GM18909 (cell line): ENCODE results near the gene KCNJ14.

Source experiments
- ATAC-seq: cut with Tn5 transposase; IDR thresholded peaks from one replicate; pipeline ENCODE4 v1.9.1; 2021; ENCODE audit warnings: mild to moderate bottlenecking; ENCODE audit not compliant: unreplicated experiment, poor library complexity

Gene KCNJ14

GRCh38 chr19:48444936-48445200 lies 10.5 kb upstream of the KCNJ14 start:
- ATAC-seq: no peak

GRCh38 chr19:48445256-48445605 lies 10.1 kb upstream of the KCNJ14 start:
- ATAC-seq: peak; percentile 20

GRCh38 chr19:48445606-48446481 lies 9.5 kb upstream of the KCNJ14 start, which contains the start of gene GRWD1:
GRWD1 (plus strand) TSS chr19:48445983; CDS start chr19:48446006, 23 bp downstream.
- peak; percentile 89 for ATAC-seq

DNA sequence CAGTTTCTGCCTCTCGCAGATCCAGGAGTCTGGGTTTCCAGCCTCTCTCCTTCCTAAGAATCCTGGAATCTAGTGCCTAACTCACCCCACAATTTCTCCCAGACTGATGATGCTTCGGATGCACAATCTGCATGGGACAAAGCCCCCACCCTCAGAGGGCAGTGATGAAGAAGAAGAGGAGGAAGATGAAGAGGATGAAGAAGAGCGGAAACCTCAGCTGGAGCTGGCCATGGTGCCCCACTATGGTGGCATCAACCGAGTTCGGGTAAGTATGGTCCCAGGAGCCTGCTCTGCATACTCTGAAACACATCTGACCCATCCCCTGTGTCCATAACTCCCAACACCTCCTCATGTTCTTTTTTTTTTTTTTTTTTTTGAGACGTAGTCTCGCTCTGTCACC lies 8.8 kb upstream of the KCNJ14 start:
- ATAC-seq: no peak

DNA sequence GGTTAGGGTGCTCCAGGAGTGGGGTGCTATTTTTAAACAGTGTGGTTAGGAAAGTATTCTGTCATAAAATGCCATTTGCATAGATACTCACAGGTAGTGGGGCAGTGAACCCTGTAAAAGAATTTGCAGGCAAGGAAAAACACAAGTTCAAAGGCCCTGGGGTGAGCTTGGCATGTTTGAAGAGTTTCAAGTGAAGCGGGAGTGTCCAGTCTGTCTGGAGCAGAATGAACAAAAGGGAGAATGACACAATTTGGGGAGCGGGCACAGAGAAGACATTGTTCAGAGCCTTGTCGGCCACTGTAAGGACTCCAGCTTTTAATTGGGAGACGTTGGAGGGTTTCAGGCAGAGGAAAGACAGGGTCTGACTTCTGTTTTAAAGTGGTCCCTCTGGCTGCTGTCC lies 6.8 kb upstream of the KCNJ14 start:
- no peak for ATAC-seq

DNA sequence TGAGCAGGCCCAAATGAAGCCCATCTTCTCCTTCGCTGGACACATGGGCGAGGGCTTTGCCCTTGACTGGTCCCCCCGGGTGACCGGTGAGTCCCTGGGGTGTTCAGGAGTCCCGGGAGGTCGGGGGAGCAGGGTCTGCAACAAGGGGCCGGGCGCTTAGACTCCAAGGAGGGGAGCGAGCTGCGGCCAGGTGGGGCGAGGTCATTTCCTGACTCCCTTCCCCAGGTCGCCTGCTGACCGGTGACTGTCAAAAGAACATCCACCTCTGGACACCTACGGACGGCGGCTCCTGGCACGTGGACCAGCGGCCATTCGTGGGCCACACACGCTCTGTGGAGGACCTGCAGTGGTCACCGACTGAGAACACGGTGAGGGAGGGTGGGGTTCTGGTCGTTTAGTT lies 4.9 kb upstream of the KCNJ14 start:
- ATAC-seq: no peak

DNA sequence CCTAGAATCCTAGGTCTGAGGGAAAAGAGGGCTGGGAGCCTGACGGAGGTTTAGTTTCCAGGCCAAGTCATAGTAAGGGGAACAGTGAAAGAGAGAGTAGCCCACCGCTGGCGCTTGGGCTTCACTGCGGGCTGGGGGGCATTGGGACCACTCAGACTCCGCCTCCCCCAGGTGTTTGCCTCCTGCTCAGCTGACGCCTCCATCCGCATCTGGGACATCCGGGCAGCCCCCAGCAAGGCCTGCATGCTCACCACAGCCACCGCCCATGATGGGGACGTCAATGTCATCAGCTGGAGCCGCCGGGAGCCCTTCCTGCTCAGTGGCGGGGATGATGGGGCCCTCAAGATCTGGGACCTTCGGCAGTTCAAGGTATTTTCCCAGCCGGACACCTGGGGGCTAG lies 4.5 kb upstream of the KCNJ14 start:
- no peak for ATAC-seq

DNA sequence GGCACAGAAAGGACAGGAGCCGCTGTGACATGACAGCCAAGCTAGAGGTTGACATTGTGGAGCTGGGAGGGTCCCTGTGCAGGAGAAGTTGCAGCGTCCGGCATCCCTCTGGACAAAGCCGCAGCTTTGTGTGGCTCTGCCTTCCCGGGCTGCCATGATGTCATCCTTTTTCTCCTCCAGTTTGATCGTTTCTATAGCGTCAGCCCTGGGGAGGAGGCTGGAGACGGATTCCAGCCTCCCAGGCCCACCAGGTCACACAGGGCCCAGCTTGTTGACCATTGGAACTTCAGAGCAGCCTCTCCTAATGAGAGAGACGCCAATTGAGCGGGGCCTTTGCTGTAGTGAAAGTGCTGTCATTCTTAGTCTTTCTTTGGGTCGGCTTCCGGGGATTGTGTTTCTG lies 3.8 kb upstream of the KCNJ14 start:
- no peak for ATAC-seq

GRCh38 chr19:48452289-48453190 lies 2.8 kb upstream of the KCNJ14 start:
- ATAC-seq: no peak

DNA sequence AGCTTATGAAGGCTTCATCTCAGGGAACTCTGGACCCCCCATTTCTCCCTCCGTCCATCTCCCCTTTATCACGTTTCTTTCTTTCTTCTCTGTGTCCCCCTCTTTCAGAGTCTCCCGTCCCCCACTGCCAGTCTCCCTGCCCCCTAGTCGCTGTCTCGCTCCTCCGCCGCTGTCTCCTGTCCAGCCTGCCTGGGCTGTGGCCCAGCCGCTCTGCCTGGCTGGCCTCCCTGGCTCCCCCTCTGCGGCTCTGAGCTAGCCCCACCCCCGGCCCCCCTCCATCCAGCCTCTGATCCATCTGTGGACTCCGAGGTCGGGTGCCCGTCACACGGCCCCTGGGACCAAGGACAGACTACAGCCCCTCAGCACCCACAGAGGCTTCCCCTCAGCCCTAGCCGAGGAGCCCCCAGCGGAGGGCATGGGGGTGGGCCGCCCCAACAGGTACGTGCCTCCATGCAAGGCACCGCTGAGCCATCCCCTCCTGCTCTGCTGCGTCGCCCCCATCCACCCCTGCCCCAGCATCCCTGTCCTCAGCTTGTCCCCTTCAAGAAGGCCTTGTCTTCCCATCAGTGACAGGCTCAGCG lies 1.1 kb upstream of the KCNJ14 start:
- no peak for ATAC-seq

DNA sequence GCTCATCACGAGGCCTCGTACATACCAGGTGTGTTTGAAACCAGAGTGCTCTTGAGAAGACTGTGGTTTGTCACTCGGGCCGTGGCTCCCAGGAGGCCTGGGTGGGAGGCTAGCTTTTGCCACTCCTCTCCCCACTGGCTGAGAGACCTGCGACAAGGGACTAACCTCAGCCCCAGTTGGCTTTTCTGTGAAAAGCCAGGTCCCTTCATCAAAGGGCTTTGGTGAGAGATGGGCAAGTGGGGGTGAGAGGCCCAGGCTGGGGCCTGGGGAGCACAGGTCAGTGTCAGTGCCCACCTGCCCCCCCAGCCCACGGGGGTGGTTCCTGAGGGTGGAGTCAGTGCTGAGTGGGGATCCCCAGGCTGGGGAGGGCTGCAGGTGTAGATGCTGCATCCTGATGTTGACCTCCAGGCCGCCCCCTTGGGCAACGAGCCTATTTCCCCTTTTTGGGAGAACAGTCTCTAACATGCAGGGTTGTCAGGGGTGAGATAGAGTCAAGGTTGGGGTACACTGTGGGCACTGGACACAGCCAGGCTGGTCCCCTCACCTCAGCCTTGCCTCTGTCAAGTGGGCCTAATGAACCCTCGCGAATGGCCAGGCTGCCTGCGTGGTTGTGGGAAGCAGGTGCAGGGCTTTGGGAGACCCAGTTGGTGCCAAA lies 661 bp downstream of the KCNJ14 start:
- no peak for ATAC-seq

GRCh38 chr19:48456864-48457263 lies 1.5 kb downstream of the KCNJ14 start:
- ATAC-seq: no peak

GRCh38 chr19:48458016-48458415 lies 2.6 kb downstream of the KCNJ14 start:
- ATAC-seq: no peak

GRCh38 chr19:48461651-48461981 lies 6.2 kb downstream of the KCNJ14 start:
- no peak for ATAC-seq

DNA sequence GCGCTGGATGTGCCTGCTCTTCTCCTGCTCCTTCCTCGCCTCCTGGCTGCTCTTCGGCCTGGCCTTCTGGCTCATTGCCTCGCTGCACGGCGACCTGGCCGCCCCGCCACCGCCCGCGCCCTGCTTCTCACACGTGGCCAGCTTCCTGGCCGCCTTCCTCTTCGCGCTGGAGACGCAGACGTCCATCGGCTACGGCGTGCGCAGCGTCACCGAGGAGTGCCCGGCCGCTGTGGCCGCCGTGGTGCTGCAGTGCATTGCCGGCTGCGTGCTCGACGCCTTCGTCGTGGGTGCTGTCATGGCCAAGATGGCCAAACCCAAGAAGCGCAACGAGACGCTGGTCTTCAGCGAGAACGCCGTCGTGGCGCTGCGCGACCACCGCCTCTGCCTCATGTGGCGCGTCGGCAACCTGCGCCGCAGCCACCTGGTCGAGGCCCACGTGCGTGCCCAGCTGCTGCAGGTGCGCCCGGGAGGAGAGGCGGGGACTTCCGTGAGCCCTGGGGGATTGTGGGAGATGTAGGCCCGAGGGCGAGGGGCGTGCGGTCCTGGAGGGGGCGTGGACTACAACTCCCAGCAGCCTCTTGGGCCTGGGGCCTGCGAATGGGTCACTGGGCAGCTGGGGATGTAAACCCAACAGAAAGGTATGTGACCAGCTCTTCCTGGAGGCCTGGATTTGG lies 6.7 kb downstream of the KCNJ14 start:
- no peak for ATAC-seq

- no peak for ATAC-seq
Observed at GRCh38 chr19:48465215-48465614, 9.8 kb downstream of the KCNJ14 start.

DNA sequence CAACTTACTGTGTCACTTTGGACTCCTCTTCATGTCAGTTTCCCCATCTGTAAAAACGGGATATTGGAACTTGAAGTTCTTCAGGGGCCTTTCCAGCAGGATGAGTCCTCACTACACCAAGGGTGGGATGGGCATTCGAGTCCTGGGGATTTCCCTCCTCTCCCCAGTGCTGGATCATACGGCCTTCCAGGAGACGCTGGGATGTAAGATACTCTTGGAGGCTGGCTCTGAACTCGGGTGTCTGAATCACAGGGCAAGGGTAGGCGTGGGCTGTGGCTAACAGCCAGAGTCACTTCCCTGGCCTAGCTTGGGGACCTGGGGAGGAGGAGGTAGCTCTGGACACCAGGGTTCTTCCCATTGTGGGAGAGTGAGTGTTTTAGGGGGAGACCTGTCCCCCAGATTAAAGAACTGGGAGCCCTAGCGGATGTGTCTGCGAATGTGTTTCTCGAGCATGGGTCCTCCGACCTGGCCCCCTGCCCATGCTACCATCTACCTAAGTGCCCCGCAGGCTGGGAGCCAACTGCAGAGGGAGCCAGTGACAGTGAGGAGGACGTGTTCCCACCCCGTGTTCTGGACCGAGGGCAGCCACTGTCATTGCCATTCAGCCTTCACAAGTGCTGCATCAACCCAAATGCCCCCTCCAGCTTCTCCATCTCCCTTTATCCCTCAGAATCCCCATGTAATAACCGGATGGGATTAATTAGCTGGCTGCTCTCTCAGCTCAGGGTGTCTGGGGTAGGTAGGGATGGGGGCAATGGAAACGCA lies 11.4 kb downstream of the KCNJ14 start:
- ATAC-seq: no peak

- ATAC-seq: peak; percentile 93
Observed at GRCh38 chr19:48468772-48469288, 13.5 kb downstream of the KCNJ14 start.

GRCh38 chr19:48469289-48469881 lies 14.0 kb downstream of the KCNJ14 start, which contains the start of gene CYTH2:
CYTH2 (plus strand) TSS chr19:48469369; CDS start chr19:48469508, 139 bp downstream.
- peak; percentile 18 for ATAC-seq
